Adrenal gland (tissue), 12 donors: ENCODE results near the gene RALGAPA2. TPM values are rescaled to one million over a fixed set of nuclear protein-coding genes. Genes with fewer than 3 reads are reported as not detected.

Source experiments
- DNase-seq, 7 donors: peaks; one replicate each; pipeline ENCODE4 v3.0.0-alpha.2; 2019 to 2020
- H3K27ac ChIP-seq, 5 donors: fragments of 200-600 bp; sonication (generic) in 4 of 5; 1 replicate in 3 of 5; 2 replicates in 2 of 5; pipeline versions ENCODE4 v1.5.1 to v1.8.0; 2016 to 2020; ENCODE audit warnings: mild to moderate bottlenecking in 1 of 5
- H3K27me3 ChIP-seq: fragments of 200-600 bp; 2 replicates; pipeline ENCODE4 v1.8.0; 2021
- H3K36me3 ChIP-seq, 2 donors: fragments of 200-600 bp; replicated peaks in 1 of 2; 1 replicate in 1 of 2; 2 replicates in 1 of 2; pipeline versions ENCODE4 v1.5.1 to v1.8.0; 2018 to 2022
- H3K4me1 ChIP-seq, 2 donors: fragments of 200-600 bp; replicated peaks in 1 of 2; 1 replicate in 1 of 2; 2 replicates in 1 of 2; pipeline versions ENCODE4 v1.5.1 to v1.8.0; 2018 to 2021
- H3K4me3 ChIP-seq, 4 donors: fragments of 200-600 bp; sonication (generic) in 3 of 4; one replicate each; pipeline ENCODE4 v1.5.1; 2016 to 2018
- H3K9me3 ChIP-seq, 3 donors: fragments of 200-600 bp; sonication (generic) in 1 of 3; replicated peaks in 1 of 3; 1 replicate in 2 of 3; 2 replicates in 1 of 3; pipeline versions ENCODE4 v1.5.1 to v1.8.0; 2016 to 2021
- CTCF ChIP-seq, 6 experiments: fragments of 450-650 bp in 4 of 6; fragments of 200-600 bp in 2 of 6; sonication (generic) in 1 of 6; IDR thresholded peaks; 1 replicate in 5 of 6; 2 replicates in 1 of 6; pipeline versions ENCODE4 v1.5.1 to v1.8.0; 2016 to 2021; ENCODE audit warnings: antibody characterized with exemption in 6 of 6, mild to moderate bottlenecking in 2 of 6, moderate library complexity in 1 of 6
- POLR2A ChIP-seq, 2 donors: fragments of 450-650 bp; IDR thresholded peaks; one replicate each; pipeline ENCODE4 v1.6.1; 2017; ENCODE audit warnings: antibody characterized with exemption in 2 of 2, mild to moderate bottlenecking in 2 of 2, moderate library complexity in 1 of 2
- WGBS, 4 donors: extraction: QIAGEN DNeasy Blood & Tissue Kit in 2 of 4; methylation state at CpG; one replicate each; pipeline versions ENCODE4 v1.1.5 to v1.1.7; 2013 to 2017; 5-methylcytosine and 5-hydroxymethylcytosine counted together
- intact Hi-C, 2 donors: fragments of 100-400 bp; cut with DNase I; formaldehyde crosslinking; loops; one replicate each; pipeline versions ENCODE4 v1.14.1 to v1.15.0; 2022 to 2023
- polyA plus RNA-seq, 3 donors: library from polyadenylated mRNA; stranded (reverse); fragments of 200-250 nt in 2 of 3; fragments of 350-450 nt in 1 of 3; fragmentation: Illumina TruSeq in 1 of 3; extraction: RNeasy Lipid Tissue Mini Kit (QIAGEN cat#74804) in 1 of 3; gene quantifications; one replicate each; pipeline ENCODE4 v1.2.3, GENCODE V29; 2013 to 2014
- total RNA-seq, 9 donors: library from RNA; depleted of rRNA in 4 of 9; stranded (reverse); fragments of >200 nt in 4 of 9; fragments of 120-200 nt in 1 of 9; fragmentation: NEBNext Ultra II Directional in 1 of 9; extraction: Animal tissue kit (Norgen Biotek cat#: 25700) in 1 of 9; gene quantifications; one replicate each; pipeline versions ENCODE4 v1.1.0 to v1.2.4, GENCODE V29; 2013 to 2023
- donor health status: healthy with polysubstance abuse.
- donor health status: Bipolar disorder and iron deficiency.
- donor health status: DM: yes; HTN: yes; CAD: no.
- donor health status: DM: no; HTN: no; CAD: no.
- donor health status: DM: no; HTN: no; CAD: no.
- donor health status: DM: yes; HTN: yes; CAD: no.

The RALGAPA2 gene
- total and polyA plus RNA-seq, 12 donors = 3.7 to 39.6 (median 20.7) TPM

GRCh38 chr20:20495729-20496503 is 216.5 kb downstream of the RALGAPA2 start:
- no peak for DNase-seq
- Histone ChIP-seq H3K4me1 (peaks cover 0 to 5% of the 10 kb centered on the region in 2 donors), H3K27ac (no peak overlapping the region), H3K4me3 (no peak overlapping the region), H3K36me3 (no peaks in the 10 kb centered on the region), H3K9me3 (no peaks in the 10 kb centered on the region), H3K27me3 (no peaks in the 10 kb centered on the region)
- WGBS, 4 donors = 91 to 95% (median 93%) methylated on average over 9 of the region's 9 CpGs
- no peak for TF ChIP-seq CTCF (IDR thresholded peaks at IDR 0.05)
- TF ChIP-seq POLR2A (IDR thresholded peaks at IDR 0.05) = no peak
- intact Hi-C loops = no loop called here

GRCh38 chr20:20493701-20494100 is 218.7 kb downstream of the RALGAPA2 start:
- H3K4me3 ChIP-seq = no peak overlapping the region
- no peaks in the 10 kb centered on the region for H3K36me3 ChIP-seq
- 95 to 98% (median 98%) methylated on average over 2 of the region's 2 CpGs for WGBS, 4 donors
- H3K27me3 ChIP-seq = no peaks in the 10 kb centered on the region
- no peak for DNase-seq
- H3K27ac ChIP-seq = no peak overlapping the region
- intact Hi-C loops = no loop called here
- H3K9me3 ChIP-seq = no peaks in the 10 kb centered on the region
- TF ChIP-seq CTCF (IDR thresholded peaks at IDR 0.05) (no peak), POLR2A (IDR thresholded peaks at IDR 0.05) (no peak)
- peaks cover 0 to 5% of the 10 kb centered on the region in 2 donors for H3K4me1 ChIP-seq

DNA sequence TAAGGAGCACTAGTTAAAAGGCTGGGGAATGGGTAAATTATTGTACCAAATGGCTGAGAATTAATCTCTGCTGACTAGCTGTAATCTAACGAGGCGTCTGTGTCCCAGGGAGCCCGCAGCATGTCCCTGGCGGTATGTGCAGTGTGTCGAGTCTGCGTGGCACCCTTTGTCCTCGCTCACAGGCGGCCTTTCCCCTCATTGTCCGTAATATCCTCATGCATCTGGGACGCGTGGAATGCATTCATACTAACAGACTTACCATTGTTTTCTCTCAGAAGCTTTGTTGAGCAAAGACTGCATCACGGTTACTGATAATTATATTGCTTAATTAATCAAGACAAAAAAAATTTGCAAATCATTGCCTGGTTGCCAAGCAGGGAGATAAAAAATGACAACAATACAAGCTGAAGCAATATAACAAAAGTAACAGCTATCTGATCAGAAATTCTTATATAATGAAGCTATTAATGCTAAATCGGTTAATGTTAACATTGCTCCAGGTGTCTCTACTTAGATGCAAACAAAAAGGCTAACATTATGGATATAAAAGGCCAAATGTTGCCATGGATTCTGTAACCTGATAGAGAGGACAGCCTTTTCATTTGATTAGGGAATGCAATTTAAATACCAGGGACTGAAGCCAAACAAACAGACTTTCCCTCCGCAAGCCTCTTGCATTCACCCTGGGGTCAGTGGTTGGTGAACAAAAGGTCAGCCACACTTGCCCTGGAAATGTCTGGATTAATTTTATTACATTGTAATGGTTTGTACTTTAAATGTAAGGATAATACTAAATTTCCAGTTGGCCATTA is 219.7 kb downstream of the RALGAPA2 start:
- no peak for TF ChIP-seq CTCF (IDR thresholded peaks at IDR 0.05)
- no peak for TF ChIP-seq POLR2A (IDR thresholded peaks at IDR 0.05)
- Histone ChIP-seq H3K4me1 (peaks cover 0 to 5% of the 10 kb centered on the region in 2 donors), H3K27me3 (no peaks in the 10 kb centered on the region), H3K4me3 (no peak overlapping the region), H3K9me3 (no peaks in the 10 kb centered on the region), H3K27ac (no peak overlapping the region), H3K36me3 (no peaks in the 10 kb centered on the region)
- 80 to 91% (median 83%) methylated on average over 14 of the region's 14 CpGs for WGBS, 4 donors
- intact Hi-C loops = no loop called here
- peak in 1 of 7 donors; percentile 64 for DNase-seq

GRCh38 chr20:20491784-20492264 is 220.6 kb downstream of the RALGAPA2 start:
- intact Hi-C loops = no loop called here
- TF ChIP-seq POLR2A (IDR thresholded peaks at IDR 0.05) (no peak), CTCF (IDR thresholded peaks at IDR 0.05) (no peak)
- H3K36me3 ChIP-seq = no peaks in the 10 kb centered on the region
- H3K4me3 ChIP-seq = no peak overlapping the region
- H3K27ac ChIP-seq = no peak overlapping the region
- 94 to 98% (median 95%) methylated on average over 5 of the region's 5 CpGs for WGBS, 4 donors
- DNase-seq = no peak
- H3K27me3 ChIP-seq = no peaks in the 10 kb centered on the region
- H3K9me3 ChIP-seq = no peaks in the 10 kb centered on the region
- H3K4me1 ChIP-seq = peaks cover 0 to 5% of the 10 kb centered on the region in 2 donors
